Esophagus muscularis mucosa (tissue), 4 donors: ENCODE measurements around the gene INPP5F. TPM values are rescaled to one million over a fixed set of nuclear protein-coding genes. Genes with fewer than 3 reads are reported as not detected.
A peak's percentile ranks its signal among the peaks of the same experiment; 100 is the strongest.

Experiments
- DNase-seq: peaks from one replicate; pipeline ENCODE4 v3.0.0-alpha.2; 2017; ENCODE audit errors: extremely low spot score
- H3K27ac ChIP-seq, 4 donors: fragments of 200-600 bp; sonication (generic); replicated peaks in 1 of 4; 1 replicate in 3 of 4; 2 replicates in 1 of 4; pipeline ENCODE4 v1.5.1; 2016 to 2019; ENCODE audit warnings: mild to moderate bottlenecking in 1 of 4
- H3K27me3 ChIP-seq, 4 donors: fragments of 200-600 bp; sonication (generic); one replicate each; pipeline versions ENCODE4 v1.5.1 to v1.6.0; 2016 to 2019
- H3K36me3 ChIP-seq, 4 donors: fragments of 200-600 bp; sonication (generic); one replicate each; pipeline ENCODE4 v1.5.1; 2016 to 2019
- H3K4me1 ChIP-seq, 4 donors: fragments of 200-600 bp; sonication (generic); one replicate each; pipeline ENCODE4 v1.5.1; 2016 to 2019
- H3K4me3 ChIP-seq, 4 donors: fragments of 200-600 bp; sonication (generic); 1 replicate in 2 of 4; 2 replicates in 2 of 4; pipeline ENCODE4 v1.5.1; 2016 to 2019; ENCODE audit warnings: mild to moderate bottlenecking in 4 of 4, moderate library complexity in 1 of 4
- H3K9me3 ChIP-seq, 4 donors: fragments of 200-600 bp; sonication (generic); 1 replicate in 3 of 4; 2 replicates in 1 of 4; pipeline ENCODE4 v1.5.1; 2016 to 2019
- CTCF ChIP-seq, 3 experiments: fragments of 200-600 bp in 2 of 3; fragments of 450-650 bp in 1 of 3; sonication (generic) in 2 of 3; IDR thresholded peaks; one replicate each; pipeline ENCODE4 v1.5.1; 2017 to 2019; ENCODE audit warnings: antibody characterized with exemption in 3 of 3, mild to moderate bottlenecking in 2 of 3, moderate library complexity in 1 of 3
- EP300 ChIP-seq: sonication (generic); formaldehyde crosslinking; IDR thresholded peaks from one replicate; pipeline ENCODE4 v1.6.1; 2017; ENCODE audit warnings: antibody characterized with exemption
- POLR2A ChIP-seq: fragments of 450-650 bp; IDR thresholded peaks from one replicate; pipeline ENCODE4 v1.6.1; 2017; ENCODE audit warnings: antibody characterized with exemption, moderate library complexity, mild to moderate bottlenecking, low read depth
- POLR2AphosphoS5 ChIP-seq, 2 donors: sonication (generic); formaldehyde crosslinking; IDR thresholded peaks; one replicate each; pipeline ENCODE4 v1.6.1; 2017; ENCODE audit warnings: antibody characterized with exemption in 2 of 2
- WGBS: methylation state at CpG from one replicate; pipeline ENCODE4 v1.1.5; 2018; 5-methylcytosine and 5-hydroxymethylcytosine counted together
- intact Hi-C: fragments of 100-400 bp; cut with DNase I; formaldehyde crosslinking; loops from one replicate; pipeline ENCODE4 v1.15.1; 2023
- total RNA-seq, 4 donors: library from RNA; depleted of rRNA; stranded (reverse); fragments of >200 nt; gene quantifications; one replicate each; pipeline versions ENCODE4 v1.1.0 to v1.2.1, GENCODE V29; 2016

INPP5F gene
- total RNA-seq, 4 donors from 2014 or later, result 15.1 to 24.0 (median 19.0) TPM

DNA sequence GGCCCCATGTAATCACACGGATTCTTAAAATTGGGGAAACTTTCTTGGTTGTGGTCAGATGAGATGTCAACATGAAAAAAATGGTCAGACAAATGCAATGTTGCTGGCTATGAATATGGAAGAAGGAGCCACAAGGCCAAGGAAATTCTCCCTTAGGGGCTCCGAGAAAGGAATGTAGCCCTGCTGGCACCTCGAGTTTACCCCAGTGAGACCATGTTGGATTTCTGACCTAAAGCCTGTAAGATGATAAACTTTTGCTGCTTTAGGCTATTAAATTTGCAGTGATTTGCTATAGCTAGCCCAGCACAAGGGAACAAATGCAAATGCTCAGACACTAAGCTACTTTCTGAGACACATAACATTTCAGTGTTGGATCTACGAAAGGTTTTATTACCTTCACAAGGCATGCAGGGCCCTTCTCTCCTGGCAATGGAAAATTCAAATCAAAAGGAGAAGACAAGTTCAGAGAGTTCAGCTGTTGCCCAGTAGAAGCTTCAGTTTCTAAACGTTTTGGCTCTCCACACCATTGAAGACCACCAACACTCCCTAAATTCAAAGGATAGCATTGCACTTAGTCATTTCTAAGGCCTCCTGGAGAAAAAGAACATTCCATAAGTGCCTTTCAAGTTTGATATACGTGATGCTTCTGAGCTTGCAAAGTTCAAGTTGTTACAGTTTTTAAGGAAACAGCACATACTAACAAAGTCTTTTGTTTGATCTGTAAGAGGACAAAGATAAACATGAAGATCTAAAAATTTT is 123.4 kb downstream of the INPP5F start:
- no peak overlapping the region for H3K27ac ChIP-seq
- peak; percentile 42 for DNase-seq
- intact Hi-C loops, result no loop called here

DNA sequence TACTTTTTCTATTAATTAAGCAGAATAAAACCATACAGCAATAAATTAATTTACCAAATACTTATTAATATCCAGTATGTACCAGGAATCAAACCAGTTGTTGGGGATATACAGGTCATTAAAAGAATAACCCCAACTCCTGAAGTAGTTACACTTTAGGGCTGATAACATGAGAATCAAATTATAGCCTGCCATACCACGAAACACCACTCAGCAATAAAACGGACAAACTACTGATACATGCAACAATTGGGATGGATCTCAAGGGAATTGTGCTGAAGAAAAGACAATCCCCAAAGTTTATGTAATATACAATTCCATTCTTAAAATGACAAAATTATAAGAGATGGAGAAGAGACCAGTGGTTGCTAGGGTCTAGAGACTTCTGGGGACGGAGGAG is 124.1 kb downstream of the INPP5F start:
- H3K27me3 ChIP-seq, result no peaks in the 10 kb centered on the region
- no peak for TF ChIP-seq CTCF (IDR thresholded peaks at IDR 0.05)
- no peak for TF ChIP-seq POLR2AphosphoS5 (IDR thresholded peaks at IDR 0.05)
- TF ChIP-seq POLR2A, result no peak
- TF ChIP-seq EP300, result no peak
- H3K4me3 ChIP-seq, result no peak overlapping the region
- H3K36me3 ChIP-seq, result peaks cover 38 to 92% (median 80%) of the 10 kb centered on the region in 4 donors
- no peak overlapping the region for H3K27ac ChIP-seq
- H3K9me3 ChIP-seq, result no peaks in the 10 kb centered on the region
- H3K4me1 ChIP-seq, result peaks cover 0 to 5% (median 1%) of the 10 kb centered on the region in 4 donors
- intact Hi-C loops, result loop anchor here (10.0 kb wide), 1 partner anchor 245 kb away; no protein-coding TSS in a partner anchor
- DNase-seq, result no peak
- 90% methylated on average over 3 of the region's 3 CpGs for WGBS

More for the DNA sequence above, 123.4 kb downstream of the INPP5F start:
- WGBS, result 65% methylated on average over 6 of the region's 6 CpGs
- Histone ChIP-seq H3K4me1 (peaks cover 0 to 5% (median 1%) of the 10 kb centered on the region in 4 donors), H3K36me3 (peaks cover 40 to 92% (median 82%) of the 10 kb centered on the region in 4 donors), H3K4me3 (no peak overlapping the region), H3K27me3 (no peaks in the 10 kb centered on the region), H3K9me3 (no peaks in the 10 kb centered on the region)
- no peak for TF ChIP-seq POLR2A
- no peak for TF ChIP-seq POLR2AphosphoS5 (IDR thresholded peaks at IDR 0.05)
- TF ChIP-seq CTCF (IDR thresholded peaks at IDR 0.05), result no peak
- TF ChIP-seq EP300, result no peak

- peak; percentile 19 for DNase-seq
- Histone ChIP-seq H3K27me3 (no peaks in the 10 kb centered on the region), H3K27ac (no peak overlapping the region), H3K36me3 (peaks cover 27 to 90% (median 74%) of the 10 kb centered on the region in 4 donors), H3K9me3 (no peaks in the 10 kb centered on the region), H3K4me3 (no peak overlapping the region), H3K4me1 (peaks cover 0 to 5% (median 1%) of the 10 kb centered on the region in 4 donors)
- no peak for TF ChIP-seq EP300
- no peak for TF ChIP-seq POLR2A
- TF ChIP-seq POLR2AphosphoS5 (IDR thresholded peaks at IDR 0.05), result no peak
- no peak for TF ChIP-seq CTCF (IDR thresholded peaks at IDR 0.05)
- WGBS, result 95% methylated on average over 6 of the region's 6 CpGs
- intact Hi-C loops, result loop anchor here (10.0 kb wide), 1 partner anchor 247 kb away; no protein-coding TSS in a partner anchor
Measured at GRCh38 chr10:119852277-119852676, 126.4 kb downstream of the INPP5F start.

GRCh38 chr10:119852822-119853221 is 127.0 kb downstream of the INPP5F start:
- no peak overlapping the region for H3K27ac ChIP-seq
- peaks cover 27 to 90% (median 71%) of the 10 kb centered on the region in 4 donors for H3K36me3 ChIP-seq
- H3K4me1 ChIP-seq, result peaks cover 0 to 8% (median 3%) of the 10 kb centered on the region in 4 donors
- DNase-seq, result peak; percentile 50
- H3K4me3 ChIP-seq, result no peak overlapping the region
- no peaks in the 10 kb centered on the region for H3K27me3 ChIP-seq
- no peak for TF ChIP-seq CTCF (IDR thresholded peaks at IDR 0.05)
- TF ChIP-seq EP300, result no peak
- TF ChIP-seq POLR2AphosphoS5 (IDR thresholded peaks at IDR 0.05), result no peak
- no peak for TF ChIP-seq POLR2A
- WGBS, result 87% methylated on average over 6 of the region's 6 CpGs
- intact Hi-C loops, result loop anchor here (10.0 kb wide), 1 partner anchor 248 kb away; no protein-coding TSS in a partner anchor
- no peaks in the 10 kb centered on the region for H3K9me3 ChIP-seq
